ENCODE data around the gene SLC5A2.
"Not testable (repeated sequence)": the region's sequence is repeated elsewhere in the genome, so short reads cannot be mapped to it uniquely, and the experiment has no call there.

Gene SLC5A2

GRCh38 chr16:31529937-31530312 is 47.0 kb downstream of the SLC5A2 start:
- no peak for DNase-seq

- no peak for DNase-seq
These were observed 47.5 kb downstream of the SLC5A2 start for GRCh38 chr16:31530405-31530804.

- DNase-seq, result no peak
These were observed 48.2 kb downstream of the SLC5A2 start for GRCh38 chr16:31531096-31531495.

- no peak for DNase-seq
These were observed 49.2 kb downstream of the SLC5A2 start for GRCh38 chr16:31532120-31532519.

GRCh38 chr16:31532896-31533295 is 50.0 kb downstream of the SLC5A2 start:
- peak; percentile 18 to 45 for DNase-seq

- no peak for DNase-seq
These were observed 52.8 kb downstream of the SLC5A2 start for GRCh38 chr16:31535737-31536136.

GRCh38 chr16:31536804-31537361 is 54.0 kb downstream of the SLC5A2 start:
- DNase-seq, result no peak

GRCh38 chr16:31537362-31538242 is 54.7 kb downstream of the SLC5A2 start:
- DNase-seq, result no peak

- not testable (repeated sequence) for DNase-seq
These were observed 55.3 kb downstream of the SLC5A2 start for GRCh38 chr16:31538243-31538598.

- DNase-seq, result not testable (repeated sequence)
These were observed 56.8 kb downstream of the SLC5A2 start for GRCh38 chr16:31539762-31540161.
